Gastroesophageal sphincter (tissue), 4 donors: Measurements from ENCODE around the gene MADCAM1. TPM values are rescaled to one million over a fixed set of nuclear protein-coding genes. Genes with fewer than 3 reads are reported as not detected.

ENCODE experiments used
- ATAC-seq: fragments of 150-250 bp; one replicate; pipeline ENCODE4 v1.9.1; 2016; ENCODE audit warnings: mild to moderate bottlenecking, moderate library complexity
- H3K27ac ChIP-seq, 4 donors: fragments of 200-600 bp; sonication (generic) in 3 of 4; 1 replicate in 3 of 4; 2 replicates in 1 of 4; pipeline ENCODE4 v1.5.1; 2016 to 2019
- H3K27me3 ChIP-seq: fragments of 200-600 bp; sonication (generic); one replicate; pipeline ENCODE4 v1.5.1; 2019
- H3K36me3 ChIP-seq, 2 donors: fragments of 200-600 bp; sonication (generic); one replicate each; pipeline ENCODE4 v1.5.1; 2019; ENCODE audit warnings: control low read depth in 1 of 2
- H3K4me1 ChIP-seq, 3 donors: fragments of 200-600 bp; sonication (generic); 1 replicate in 2 of 3; 2 replicates in 1 of 3; pipeline ENCODE4 v1.5.1; 2016 to 2019; ENCODE audit warnings: control low read depth in 2 of 3
- H3K4me3 ChIP-seq, 2 donors: fragments of 200-600 bp; sonication (generic); one replicate each; pipeline ENCODE4 v1.5.1; 2019; ENCODE audit warnings: mild to moderate bottlenecking in 1 of 2, moderate library complexity in 1 of 2
- H3K9me3 ChIP-seq, 3 donors: fragments of 200-600 bp; sonication (generic); one replicate each; pipeline ENCODE4 v1.5.1; 2017 to 2019; ENCODE audit warnings: control low read depth in 2 of 3
- CTCF ChIP-seq, 4 experiments: fragments of 200-600 bp in 2 of 4; fragments of 450-650 bp in 2 of 4; sonication (generic) in 1 of 4; IDR thresholded peaks; one replicate each; pipeline ENCODE4 v1.5.1; 2017 to 2019; ENCODE audit warnings: antibody characterized with exemption in 4 of 4, mild to moderate bottlenecking in 2 of 4, moderate library complexity in 2 of 4
- EP300 ChIP-seq: sonication (generic); formaldehyde crosslinking; IDR thresholded peaks from one replicate; pipeline ENCODE4 v1.6.1; 2017; ENCODE audit warnings: antibody characterized with exemption, mild to moderate bottlenecking
- POLR2A ChIP-seq, 2 donors: fragments of 450-650 bp; IDR thresholded peaks; one replicate each; pipeline ENCODE4 v1.6.1; 2017; ENCODE audit warnings: antibody characterized with exemption in 2 of 2, mild to moderate bottlenecking in 2 of 2, moderate library complexity in 1 of 2
- POLR2AphosphoS5 ChIP-seq: sonication (generic); formaldehyde crosslinking; IDR thresholded peaks from one replicate; pipeline ENCODE4 v1.6.1; 2017; ENCODE audit warnings: antibody characterized with exemption
- WGBS, 2 donors: methylation state at CpG; one replicate each; pipeline ENCODE4 v1.1.5; 2018; ENCODE audit warnings: low coverage in 1 of 2; 5-methylcytosine and 5-hydroxymethylcytosine counted together
- total RNA-seq, 4 donors: library from RNA; depleted of rRNA; stranded (reverse); fragments of >200 nt; gene quantifications; one replicate each; pipeline ENCODE4 v1.1.0, GENCODE V29; 2016

MADCAM1 gene
- total RNA-seq, 4 donors from 2014 or later: 0.20 to 0.46 (median 0.40) TPM; not detected in 1

GRCh38 chr19:518598-519231 is 22.4 kb downstream of the MADCAM1 start:
- Histone ChIP-seq H3K9me3 (no peaks in the 10 kb centered on the region), H3K27ac (no peak overlapping the region), H3K4me3 (no peak overlapping the region), H3K36me3 (peaks cover 0 to 25% of the 10 kb centered on the region in 2 donors), H3K4me1 (no peaks in the 10 kb centered on the region), H3K27me3 (no peaks in the 10 kb centered on the region)
- 100% methylated on average over 1 of the region's 58 CpGs; no CpG with 5 or more reads in 1 of the 2 donors for WGBS, 2 donors
- ATAC-seq: peak; percentile 34
- TF ChIP-seq CTCF (IDR thresholded peaks at IDR 0.05) (peak in 1 of 4 experiments; percentile 15), POLR2A (IDR thresholded peaks at IDR 0.05) (no peak), POLR2AphosphoS5 (no peak), EP300 (no peak)

- no peak overlapping the region for H3K4me3 ChIP-seq
- no CpG with 5 or more reads among the region's 45 CpGs for WGBS, 2 donors
- H3K27ac ChIP-seq: no peak overlapping the region
- H3K4me1 ChIP-seq: no peaks in the 10 kb centered on the region
- no peaks in the 10 kb centered on the region for H3K9me3 ChIP-seq
- ATAC-seq: no peak
- H3K27me3 ChIP-seq: no peaks in the 10 kb centered on the region
- peaks cover 0 to 25% of the 10 kb centered on the region in 2 donors for H3K36me3 ChIP-seq
- TF ChIP-seq POLR2A (IDR thresholded peaks at IDR 0.05) (no peak), POLR2AphosphoS5 (no peak), EP300 (no peak), CTCF (IDR thresholded peaks at IDR 0.05) (no peak)
Measured at GRCh38 chr19:519449-519865, 23.2 kb downstream of the MADCAM1 start.

DNA sequence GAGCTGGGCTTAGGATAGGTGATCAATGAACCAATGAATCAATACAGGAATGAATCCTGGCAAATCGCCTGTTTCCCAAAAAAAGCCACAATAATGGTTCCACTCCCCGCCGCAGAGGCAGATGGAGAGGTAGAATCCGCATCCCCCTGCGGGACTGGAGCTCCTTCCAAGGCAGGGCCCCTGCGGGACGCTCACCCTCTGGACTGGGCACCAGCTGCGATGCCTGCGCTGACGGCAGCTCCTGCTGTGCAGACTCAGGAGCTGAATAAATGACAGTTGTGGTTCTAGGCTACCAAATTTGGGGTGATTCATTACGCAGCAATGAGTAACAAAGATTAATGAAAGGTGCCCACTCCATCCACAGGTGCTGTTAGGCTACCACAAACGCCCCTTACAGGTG is 26.4 kb downstream of the MADCAM1 start:
- WGBS, 2 donors: 93% methylated on average over 6 of the region's 12 CpGs; no CpG with 5 or more reads in 1 of the 2 donors
- Histone ChIP-seq H3K36me3 (peaks cover 0 to 25% of the 10 kb centered on the region in 2 donors), H3K9me3 (no peaks in the 10 kb centered on the region), H3K27me3 (peaks cover 8% of the 10 kb centered on the region), H3K4me1 (no peaks in the 10 kb centered on the region), H3K4me3 (no peak overlapping the region), H3K27ac (no peak overlapping the region)
- no peak for ATAC-seq
- TF ChIP-seq CTCF (IDR thresholded peaks at IDR 0.05): no peak
- no peak for TF ChIP-seq POLR2AphosphoS5
- no peak for TF ChIP-seq POLR2A (IDR thresholded peaks at IDR 0.05)
- no peak for TF ChIP-seq EP300

GRCh38 chr19:524062-524674 is 27.9 kb downstream of the MADCAM1 start:
- H3K9me3 ChIP-seq: no peaks in the 10 kb centered on the region
- ATAC-seq: no peak
- WGBS, 2 donors: 26 to 80% methylated on average over 1 to 12 of the region's 29 CpGs
- no peak overlapping the region for H3K27ac ChIP-seq
- H3K4me3 ChIP-seq: no peak overlapping the region
- peaks cover 0 to 21% of the 10 kb centered on the region in 2 donors for H3K36me3 ChIP-seq
- H3K27me3 ChIP-seq: peaks cover 8% of the 10 kb centered on the region
- no peaks in the 10 kb centered on the region for H3K4me1 ChIP-seq
- no peak for TF ChIP-seq POLR2AphosphoS5
- TF ChIP-seq POLR2A (IDR thresholded peaks at IDR 0.05): no peak
- no peak for TF ChIP-seq CTCF (IDR thresholded peaks at IDR 0.05)
- no peak for TF ChIP-seq EP300

DNA sequence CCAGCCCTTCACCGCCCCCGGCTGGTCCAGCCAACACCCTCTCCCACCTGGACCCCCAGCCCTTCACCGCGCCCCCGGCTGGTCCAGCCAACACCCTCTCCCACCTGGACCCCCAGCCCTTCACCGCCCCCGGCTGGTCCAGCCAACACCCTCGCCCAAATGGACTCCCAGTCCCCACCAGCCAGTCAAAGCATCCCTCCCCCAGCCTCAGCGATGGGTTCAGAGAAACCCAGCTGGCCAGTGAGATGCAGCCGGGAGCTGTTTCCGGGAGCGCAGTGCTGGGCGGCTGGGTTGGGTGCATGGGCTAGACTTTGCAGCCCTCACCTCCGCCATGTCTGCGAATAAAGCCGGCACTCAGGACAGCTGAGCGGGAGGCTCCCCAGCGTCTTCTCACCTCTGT is 28.7 kb downstream of the MADCAM1 start:
- WGBS, 2 donors: 40% methylated on average over 1 of the region's 18 CpGs; no CpG with 5 or more reads in 1 of the 2 donors
- ATAC-seq: no peak
- Histone ChIP-seq H3K27ac (no peak overlapping the region), H3K9me3 (no peaks in the 10 kb centered on the region), H3K4me3 (no peak overlapping the region), H3K4me1 (no peaks in the 10 kb centered on the region), H3K36me3 (peaks cover 0 to 13% of the 10 kb centered on the region in 2 donors), H3K27me3 (peaks cover 8% of the 10 kb centered on the region)
- TF ChIP-seq CTCF (IDR thresholded peaks at IDR 0.05) (no peak), EP300 (no peak), POLR2AphosphoS5 (no peak), POLR2A (IDR thresholded peaks at IDR 0.05) (no peak)
